Esophagus squamous epithelium (tissue), 5 donors: Measurements from ENCODE around the gene JAML. TPM values are rescaled to one million over a fixed set of nuclear protein-coding genes. Genes with fewer than 3 reads are reported as not detected.

Experiments
- DNase-seq: peaks from one replicate; lab custom pipeline; 2025; lab: John Stamatoyannopoulos, UW
- H3K27ac ChIP-seq, 4 donors: fragments of 200-600 bp; sonication (generic); one replicate each; pipeline ENCODE4 v1.5.1; 2016 to 2019; ENCODE audit warnings: mild to moderate bottlenecking in 1 of 4
- H3K27me3 ChIP-seq, 4 donors: fragments of 200-600 bp; sonication (generic); 1 replicate in 3 of 4; 2 replicates in 1 of 4; pipeline versions ENCODE4 v1.5.1 to v1.6.0; 2017 to 2021; ENCODE audit warnings: antibody characterized with exemption in 1 of 4
- H3K36me3 ChIP-seq, 3 donors: fragments of 200-600 bp; sonication (generic); one replicate each; pipeline ENCODE4 v1.5.1; 2016 to 2019
- H3K4me1 ChIP-seq, 3 donors: fragments of 200-600 bp; sonication (generic); one replicate each; pipeline ENCODE4 v1.5.1; 2017 to 2019
- H3K4me3 ChIP-seq, 4 donors: fragments of 200-600 bp; sonication (generic); 1 replicate in 3 of 4; 2 replicates in 1 of 4; pipeline ENCODE4 v1.5.1; 2016 to 2019; ENCODE audit warnings: mild to moderate bottlenecking in 2 of 4, moderate library complexity in 1 of 4
- H3K9me3 ChIP-seq, 3 donors: fragments of 200-600 bp; sonication (generic); one replicate each; pipeline ENCODE4 v1.5.1; 2016 to 2019
- POLR2A ChIP-seq, 4 donors: fragments of 450-650 bp; IDR thresholded peaks; one replicate each; pipeline ENCODE4 v1.6.1; 2017; ENCODE audit warnings: antibody characterized with exemption in 4 of 4, mild to moderate bottlenecking in 4 of 4, moderate library complexity in 3 of 4
- WGBS, 2 donors: methylation state at CpG; one replicate each; pipeline ENCODE4 v1.1.5; 2018; 5-methylcytosine and 5-hydroxymethylcytosine counted together
- intact Hi-C: fragments of 100-400 bp; cut with DNase I; formaldehyde crosslinking; loops from one replicate; pipeline ENCODE4 v1.15.0; 2022
- total RNA-seq, 4 donors: library from RNA; depleted of rRNA; stranded (reverse); fragments of >200 nt; gene quantifications; one replicate each; pipeline ENCODE4 v1.1.0, GENCODE V29; 2016
- TF ChIP-seq, protein P1 (sequence below), 6 experiments: fragments of 450-650 bp in 4 of 6; fragments of 200-600 bp in 2 of 6; sonication (generic) in 2 of 6; IDR thresholded peaks; one replicate each; pipeline ENCODE4 v1.5.1; 2016 to 2019; ENCODE audit warnings: antibody characterized with exemption in 6 of 6, mild to moderate bottlenecking in 4 of 6, moderate library complexity in 4 of 6
- donor health status: DM: yes; HTN: yes; CAD: no.

The JAML gene
- total RNA-seq, 4 donors from 2014 or later, result 2.2 to 17.9 (median 9.5) TPM

DNA sequence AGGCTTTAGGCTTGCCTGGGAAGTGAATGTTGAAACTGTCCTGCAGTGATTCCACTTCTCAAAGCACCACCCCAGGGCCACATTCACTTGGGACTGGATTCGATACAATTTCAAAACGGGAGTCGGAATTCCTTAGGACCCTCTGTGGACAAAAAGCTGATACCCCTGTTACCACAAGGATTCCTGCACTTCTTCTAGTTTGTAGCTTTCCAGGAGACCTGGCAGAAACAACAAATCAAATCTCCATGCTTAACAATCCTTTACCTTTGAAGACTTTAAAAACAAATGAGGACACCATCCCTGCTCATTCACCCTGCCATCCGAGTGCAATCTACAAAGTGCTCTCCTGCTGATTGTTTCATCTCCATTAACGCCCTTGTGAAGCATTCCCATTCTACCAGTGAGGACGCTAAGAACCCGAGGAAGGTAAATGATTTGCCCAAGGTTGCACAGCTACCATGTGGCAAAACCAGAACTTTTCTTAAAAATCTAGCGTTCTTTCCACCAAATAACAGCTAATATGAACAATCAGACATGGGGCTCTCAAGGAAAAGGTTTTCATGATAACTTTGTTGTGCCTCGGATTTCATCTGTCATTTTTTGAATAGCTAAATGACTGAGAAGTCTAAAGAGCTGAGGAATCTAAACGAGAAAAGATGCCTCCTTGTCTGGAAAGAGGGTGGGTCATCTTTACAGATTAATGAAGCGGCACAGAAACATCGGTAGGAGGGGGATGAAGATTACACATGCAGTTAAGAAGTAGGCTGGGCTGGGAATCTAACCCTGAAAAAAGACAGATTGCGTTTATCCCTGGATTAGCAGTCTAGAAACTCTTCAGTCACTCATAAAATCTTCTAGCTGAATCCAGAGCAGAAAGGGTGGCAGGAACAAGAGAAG lies 40.0 kb upstream of the JAML start:
- Histone ChIP-seq H3K9me3 (no peaks in the 10 kb centered on the region), H3K27me3 (peaks cover 0 to 31% (median 0%) of the 10 kb centered on the region in 4 donors), H3K27ac (peak overlapping the region; percentile 89 to 94 (median 90)), H3K4me3 (peak overlapping the region; percentile 35 to 73 (median 64)), H3K36me3 (peaks cover 0 to 32% (median 0%) of the 10 kb centered on the region in 3 donors), H3K4me1 (peaks cover 0 to 84% (median 13%) of the 10 kb centered on the region in 3 donors)
- TF ChIP-seq, protein P1, sequence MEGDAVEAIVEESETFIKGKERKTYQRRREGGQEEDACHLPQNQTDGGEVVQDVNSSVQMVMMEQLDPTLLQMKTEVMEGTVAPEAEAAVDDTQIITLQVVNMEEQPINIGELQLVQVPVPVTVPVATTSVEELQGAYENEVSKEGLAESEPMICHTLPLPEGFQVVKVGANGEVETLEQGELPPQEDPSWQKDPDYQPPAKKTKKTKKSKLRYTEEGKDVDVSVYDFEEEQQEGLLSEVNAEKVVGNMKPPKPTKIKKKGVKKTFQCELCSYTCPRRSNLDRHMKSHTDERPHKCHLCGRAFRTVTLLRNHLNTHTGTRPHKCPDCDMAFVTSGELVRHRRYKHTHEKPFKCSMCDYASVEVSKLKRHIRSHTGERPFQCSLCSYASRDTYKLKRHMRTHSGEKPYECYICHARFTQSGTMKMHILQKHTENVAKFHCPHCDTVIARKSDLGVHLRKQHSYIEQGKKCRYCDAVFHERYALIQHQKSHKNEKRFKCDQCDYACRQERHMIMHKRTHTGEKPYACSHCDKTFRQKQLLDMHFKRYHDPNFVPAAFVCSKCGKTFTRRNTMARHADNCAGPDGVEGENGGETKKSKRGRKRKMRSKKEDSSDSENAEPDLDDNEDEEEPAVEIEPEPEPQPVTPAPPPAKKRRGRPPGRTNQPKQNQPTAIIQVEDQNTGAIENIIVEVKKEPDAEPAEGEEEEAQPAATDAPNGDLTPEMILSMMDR (IDR thresholded peaks at IDR 0.05), result no peak
- no peak for TF ChIP-seq POLR2A (IDR thresholded peaks at IDR 0.05)
- no peak for DNase-seq
- intact Hi-C loops, result no loop called here
- 27 to 40% methylated on average over 13 of the region's 13 CpGs for WGBS, 2 donors

DNA sequence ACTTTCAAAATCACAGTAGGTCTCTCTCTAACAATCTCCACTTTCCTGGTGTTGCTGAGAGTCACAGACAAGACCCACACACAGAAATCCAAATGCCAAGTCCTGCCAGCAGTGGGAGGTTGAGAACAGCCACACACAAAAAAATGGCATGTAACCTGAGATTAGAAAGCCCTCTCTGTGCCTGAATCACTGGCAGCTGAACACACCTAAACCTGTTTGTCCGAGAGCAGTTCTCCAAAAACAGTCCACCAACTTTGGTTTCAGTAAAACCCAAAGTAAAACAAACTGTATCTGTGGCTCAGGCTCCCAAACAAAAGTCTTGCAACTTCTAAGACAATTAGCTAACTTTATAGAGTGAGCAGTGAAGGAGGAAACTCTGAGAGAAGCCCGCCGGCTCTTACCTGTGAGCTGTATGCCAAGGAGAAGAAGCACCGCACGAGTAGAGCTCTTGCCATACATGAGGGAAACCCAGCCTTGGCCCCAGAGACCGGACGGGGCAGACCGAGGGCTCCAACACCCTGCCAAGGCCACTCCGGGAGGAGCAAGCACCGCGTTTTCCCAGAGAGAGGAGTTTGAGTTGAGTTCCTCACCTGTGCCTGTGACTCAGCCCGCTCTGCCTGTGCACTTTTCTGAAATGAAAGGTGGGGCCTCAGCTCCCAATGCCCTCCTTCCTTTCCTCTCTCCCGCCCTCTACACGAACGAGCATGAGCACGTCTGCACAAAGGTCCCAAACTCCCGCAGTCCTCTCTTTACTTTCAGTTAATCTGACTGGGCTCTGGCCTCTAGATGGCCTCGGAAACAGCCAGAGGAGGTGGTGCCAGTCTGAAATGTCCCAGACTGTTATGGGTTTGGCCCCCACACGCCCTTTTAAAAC lies 39.1 kb upstream of the JAML start, which contains the start of gene MPZL2:
Gene MPZL2, minus strand, starts transcription at position 603 of the 874 bp plus-strand sequence. Its CDS starts 144 bp downstream, at position 459.
- Histone ChIP-seq H3K9me3 (no peaks in the 10 kb centered on the region), H3K27ac (peak within 1 kb of the TSS; percentile 89 to 94 (median 90)), H3K4me3 (peak within 1 kb of the TSS; percentile 48 to 73 (median 64)), H3K36me3 (peaks cover 0 to 40% (median 0%) of the 10 kb centered on the region in 3 donors), H3K27me3 (peaks cover 0 to 31% (median 0%) of the 10 kb centered on the region in 4 donors), H3K4me1 (peaks cover 0 to 92% (median 14%) of the 10 kb centered on the region in 3 donors)
- DNase-seq, result no peak
- TF ChIP-seq, protein P1 (IDR thresholded peaks at IDR 0.05), result no peak
- peak in 3 of 4 donors; percentile 36 to 76 (median 68) for TF ChIP-seq POLR2A (IDR thresholded peaks at IDR 0.05)
- 9 to 10% methylated on average over 19 of the region's 19 CpGs for WGBS, 2 donors
- intact Hi-C loops, result no loop called here

DNA sequence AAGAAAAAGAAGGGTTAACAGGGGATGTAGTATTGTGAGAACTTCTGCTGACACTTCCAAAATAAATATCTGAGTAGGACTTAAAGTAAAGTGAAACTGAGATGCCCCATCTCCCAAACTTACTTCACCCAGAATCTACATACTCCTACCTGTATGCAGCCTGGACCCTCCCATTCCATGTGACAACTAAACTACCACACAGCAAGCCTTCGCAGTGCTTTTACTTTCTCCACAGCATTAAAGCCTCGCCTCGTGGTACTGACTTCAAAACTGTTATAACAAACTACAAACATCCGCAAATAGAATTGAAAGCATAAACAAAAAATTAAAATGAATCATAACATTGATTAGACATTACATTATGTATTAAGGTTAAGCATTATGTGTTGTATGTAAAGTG lies 38.3 kb upstream of the JAML start:
- DNase-seq, result no peak
- peaks cover 0 to 49% (median 0%) of the 10 kb centered on the region in 3 donors for H3K36me3 ChIP-seq
- H3K9me3 ChIP-seq, result no peaks in the 10 kb centered on the region
- peaks cover 0 to 31% (median 0%) of the 10 kb centered on the region in 4 donors for H3K27me3 ChIP-seq
- peaks cover 0 to 87% (median 14%) of the 10 kb centered on the region in 3 donors for H3K4me1 ChIP-seq
- intact Hi-C loops, result no loop called here
- peak overlapping the region; percentile 89 to 94 (median 90) for H3K27ac ChIP-seq
- H3K4me3 ChIP-seq, result peak overlapping the region; percentile 48 to 73 (median 64)
- 36 to 37% methylated on average over 4 of the region's 4 CpGs for WGBS, 2 donors
- no peak for TF ChIP-seq POLR2A (IDR thresholded peaks at IDR 0.05)
- TF ChIP-seq, protein P1 (IDR thresholded peaks at IDR 0.05), result no peak

GRCh38 chr11:118260353-118260752 lies 35.5 kb upstream of the JAML start:
- H3K4me3 ChIP-seq, result peak overlapping the region in 3 of 4 donors; percentile 0 to 73 (median 62)
- DNase-seq, result no peak
- intact Hi-C loops, result no loop called here
- H3K9me3 ChIP-seq, result no peaks in the 10 kb centered on the region
- peaks cover 0 to 32% (median 0%) of the 10 kb centered on the region in 4 donors for H3K27me3 ChIP-seq
- peaks cover 0 to 76% (median 7%) of the 10 kb centered on the region in 3 donors for H3K36me3 ChIP-seq
- TF ChIP-seq, protein P1 (IDR thresholded peaks at IDR 0.05), result no peak
- 62 to 72% methylated on average over 3 of the region's 3 CpGs for WGBS, 2 donors
- peak overlapping the region in 3 of 4 donors; percentile 89 to 94 (median 91) for H3K27ac ChIP-seq
- H3K4me1 ChIP-seq, result peaks cover 0 to 71% (median 4%) of the 10 kb centered on the region in 3 donors
